ENCODE results near the gene C1orf21.

C1orf21 gene

DNA sequence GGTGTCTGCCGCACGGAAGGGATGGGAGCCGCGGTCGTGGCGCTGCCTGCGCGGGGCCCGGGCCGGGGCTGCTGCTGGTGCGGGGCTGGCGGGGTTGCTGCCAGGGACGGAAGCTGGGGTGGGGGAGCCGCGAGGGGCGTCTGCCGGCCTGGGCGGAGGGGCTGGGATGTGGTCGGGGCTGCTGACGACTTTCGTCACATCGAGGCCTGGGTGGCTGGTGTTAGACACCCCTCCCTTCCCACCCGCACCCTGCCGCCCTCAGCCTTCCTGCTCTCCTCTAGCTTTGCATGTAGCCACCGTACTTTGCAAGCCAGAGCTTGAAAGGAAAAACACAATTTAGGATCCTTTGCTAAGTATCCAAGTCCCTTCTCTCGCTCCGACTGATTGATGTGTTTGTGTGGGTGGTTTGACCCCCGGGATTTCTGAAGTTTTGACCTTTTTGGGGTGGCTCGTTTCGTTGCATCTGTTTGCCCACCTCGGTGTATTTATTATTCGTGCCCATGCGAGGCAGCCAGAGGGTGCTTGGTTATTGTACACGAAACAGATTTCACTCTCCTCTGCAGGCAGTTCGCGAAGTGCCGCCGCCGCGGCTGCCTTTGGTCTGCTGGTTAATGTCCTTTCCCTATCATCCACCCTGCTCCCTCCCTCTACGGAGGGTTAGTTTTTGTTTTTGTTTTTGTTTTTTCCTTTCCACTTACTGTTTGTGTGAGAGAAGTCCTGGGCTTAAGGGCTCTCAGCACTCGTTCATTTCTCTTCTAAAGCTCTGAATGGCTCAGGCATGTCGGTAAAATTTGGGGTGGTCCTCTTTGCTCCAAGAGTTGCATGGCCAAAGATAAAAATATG is 868 bp downstream of the C1orf21 start:
- DNase-seq, result peak in 1 of 2 experiments; percentile 1

DNA sequence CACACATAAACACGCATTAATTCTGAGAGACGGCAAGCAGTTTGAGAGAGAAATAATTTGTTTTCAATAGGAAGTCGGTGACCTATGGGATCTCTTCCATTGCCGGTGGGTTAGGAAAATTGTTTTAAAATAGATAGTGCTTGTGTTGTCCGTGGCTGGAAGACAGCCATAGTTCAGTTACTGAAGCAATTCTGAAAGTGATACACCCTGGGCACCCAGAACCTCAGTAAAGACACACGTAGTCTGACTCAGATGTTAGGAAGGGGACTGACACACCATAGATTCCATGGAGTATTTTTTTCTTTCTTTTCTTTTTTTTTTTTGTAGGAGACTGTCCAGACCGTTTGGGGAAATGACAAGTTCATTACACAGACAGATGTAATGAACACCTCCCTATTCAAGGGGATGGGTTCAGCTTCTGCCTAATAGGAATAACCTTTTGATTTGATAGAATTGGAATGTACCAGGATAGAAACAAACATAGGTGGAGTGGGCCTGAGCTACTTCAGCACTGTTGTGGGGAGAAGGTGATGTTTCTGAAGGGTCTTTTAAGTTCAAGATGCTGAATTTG is 1.6 kb downstream of the C1orf21 start:
- no peak for DNase-seq

DNA sequence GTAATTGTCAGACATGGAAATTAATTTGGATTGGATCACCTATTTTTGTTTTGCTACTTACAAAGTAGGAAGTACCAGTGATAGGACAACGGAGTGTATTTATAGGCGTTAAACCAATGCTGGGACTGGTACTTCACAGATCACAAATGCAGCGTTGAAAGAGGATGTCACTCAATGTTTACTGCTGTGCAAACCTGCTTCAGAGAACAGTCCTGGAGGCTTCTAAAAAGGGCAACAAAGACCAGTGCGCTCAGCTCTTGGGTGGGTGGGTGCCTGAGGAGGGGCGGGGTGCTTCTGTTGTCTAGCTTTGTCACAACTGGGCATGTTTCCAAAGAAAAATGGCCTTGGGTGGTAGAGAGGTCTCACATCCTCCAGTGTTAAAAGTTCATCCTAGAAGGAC is 2.1 kb downstream of the C1orf21 start:
- no peak for DNase-seq

DNA sequence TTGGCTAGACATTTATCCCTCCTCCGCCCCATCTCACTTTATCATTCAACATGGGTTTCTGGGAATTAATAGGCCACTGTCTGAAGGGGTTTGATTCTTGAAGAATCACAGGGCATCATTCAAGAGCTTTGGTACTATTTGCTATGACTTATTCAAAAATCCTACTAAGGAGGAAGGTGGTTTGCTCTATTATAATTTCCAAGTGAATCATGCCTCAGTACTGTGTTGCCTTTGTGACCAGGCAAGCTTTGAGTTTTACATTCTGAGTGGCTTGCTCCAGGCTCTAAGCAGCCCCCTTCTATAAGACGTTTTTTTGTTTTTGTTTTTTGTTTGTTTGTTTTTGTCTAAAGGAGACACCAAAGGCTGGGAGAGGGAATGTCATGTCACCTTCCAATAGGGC is 2.6 kb downstream of the C1orf21 start:
- DNase-seq, result no peak

DNA sequence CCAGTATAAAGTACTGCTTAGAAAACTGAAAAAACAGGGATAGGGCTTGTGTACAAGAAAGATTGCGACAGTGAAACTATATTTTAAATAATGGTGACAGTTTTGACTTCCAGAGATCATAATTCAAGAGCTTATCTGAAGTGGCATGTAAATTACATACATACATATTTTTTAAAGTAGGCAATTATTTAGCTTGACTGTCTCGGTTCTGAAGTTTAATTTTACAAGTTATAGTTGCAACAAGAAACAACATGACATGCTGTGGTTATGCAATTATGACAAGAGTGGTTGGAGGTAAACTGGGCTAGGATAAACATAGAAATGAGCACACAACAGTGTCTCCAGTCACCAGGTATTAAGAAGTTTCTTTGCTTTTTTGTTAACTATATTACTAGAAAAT is 4.1 kb downstream of the C1orf21 start:
- no peak for DNase-seq

DNA sequence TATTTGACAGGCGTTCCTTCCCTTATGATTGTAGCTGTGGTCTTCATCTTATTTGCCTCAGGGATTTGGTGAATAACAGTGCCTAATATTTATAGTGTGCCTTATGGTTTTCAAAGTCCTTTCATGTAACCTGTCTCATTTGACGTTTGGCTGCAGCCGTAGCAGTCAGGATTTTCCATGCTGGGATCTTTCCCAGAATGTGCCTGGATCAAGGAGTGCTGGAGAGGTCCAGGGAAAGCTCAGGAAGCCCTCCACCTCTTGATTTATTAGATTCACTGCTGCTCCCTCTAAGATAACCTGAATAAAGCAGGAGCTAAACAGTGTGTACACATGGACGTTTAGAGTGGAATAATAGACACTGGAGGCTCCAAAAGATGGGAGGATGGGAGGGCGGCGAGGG is 5.2 kb downstream of the C1orf21 start:
- DNase-seq, result no peak

DNA sequence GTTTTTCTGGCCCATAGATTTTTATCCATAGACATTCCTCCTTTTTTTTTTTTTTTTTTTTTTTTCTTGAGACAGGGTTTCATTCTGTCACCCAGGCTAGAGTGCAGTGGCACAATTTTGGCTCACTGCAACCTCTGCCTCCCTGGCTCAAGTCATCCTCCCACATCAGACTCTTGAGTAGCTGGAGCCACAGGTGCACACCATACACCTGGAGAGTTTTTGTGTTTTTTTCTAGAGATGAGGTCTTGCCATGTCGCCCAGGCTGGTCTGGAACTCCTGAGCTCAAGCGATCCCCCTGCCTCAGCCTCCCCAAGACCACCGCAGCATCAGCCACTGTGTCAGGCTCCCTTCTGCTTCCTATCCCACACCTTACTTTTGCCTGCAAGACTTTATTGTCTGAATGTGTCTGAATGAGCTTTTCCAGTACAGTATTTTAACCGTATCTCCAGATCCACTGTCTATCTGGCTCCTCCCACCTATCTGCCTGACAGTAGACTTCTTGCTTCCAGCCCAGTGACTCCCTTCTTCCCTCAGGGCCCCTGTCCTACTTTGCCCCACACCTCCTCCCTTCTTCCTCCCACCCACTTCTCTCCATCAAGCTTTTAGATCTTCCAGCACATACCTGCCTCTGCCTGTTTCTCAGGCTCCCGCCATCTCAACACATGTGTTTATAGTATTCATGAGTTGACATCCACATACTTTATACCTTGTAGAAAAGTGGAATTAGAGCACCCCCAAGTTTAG is 6.1 kb downstream of the C1orf21 start:
- no peak for DNase-seq

DNA sequence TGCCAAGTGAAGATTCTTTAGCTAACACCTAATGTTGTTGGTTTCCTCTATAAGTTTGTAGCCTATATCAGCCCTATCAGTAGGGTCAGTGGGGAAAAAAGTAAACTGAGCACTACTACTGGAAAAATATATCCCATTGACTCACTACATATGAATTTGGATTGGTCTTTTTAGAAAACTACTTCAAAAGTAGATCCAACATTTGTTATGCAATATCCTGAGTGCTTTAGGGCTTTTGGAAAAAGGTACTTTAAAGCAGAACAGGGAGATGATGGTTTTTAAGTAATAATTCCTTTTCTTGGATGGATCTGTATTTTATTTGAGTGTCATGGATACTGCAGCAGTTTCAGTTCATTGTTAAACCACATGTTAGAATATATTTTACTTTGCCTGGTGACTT is 7.1 kb downstream of the C1orf21 start:
- DNase-seq, result no peak

DNA sequence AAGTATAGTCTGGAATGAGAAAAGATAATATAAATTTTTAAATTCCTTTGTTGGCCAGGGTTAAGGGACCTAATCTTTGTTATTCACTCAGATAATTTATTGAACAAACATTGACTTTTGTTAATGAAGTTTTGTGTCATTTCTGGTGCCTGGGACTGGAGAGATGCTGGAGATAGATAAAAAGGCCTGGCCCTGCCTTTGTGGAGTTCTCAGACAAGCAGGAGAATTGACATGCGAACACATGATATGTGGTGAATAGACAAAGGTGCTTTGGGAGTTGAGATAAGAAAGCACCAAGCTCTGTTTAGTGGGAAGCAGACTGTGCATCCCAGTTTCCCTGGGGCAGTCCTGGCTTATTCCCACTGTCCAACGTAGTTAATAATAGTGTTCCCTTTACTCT is 8.5 kb downstream of the C1orf21 start:
- DNase-seq, result no peak

DNA sequence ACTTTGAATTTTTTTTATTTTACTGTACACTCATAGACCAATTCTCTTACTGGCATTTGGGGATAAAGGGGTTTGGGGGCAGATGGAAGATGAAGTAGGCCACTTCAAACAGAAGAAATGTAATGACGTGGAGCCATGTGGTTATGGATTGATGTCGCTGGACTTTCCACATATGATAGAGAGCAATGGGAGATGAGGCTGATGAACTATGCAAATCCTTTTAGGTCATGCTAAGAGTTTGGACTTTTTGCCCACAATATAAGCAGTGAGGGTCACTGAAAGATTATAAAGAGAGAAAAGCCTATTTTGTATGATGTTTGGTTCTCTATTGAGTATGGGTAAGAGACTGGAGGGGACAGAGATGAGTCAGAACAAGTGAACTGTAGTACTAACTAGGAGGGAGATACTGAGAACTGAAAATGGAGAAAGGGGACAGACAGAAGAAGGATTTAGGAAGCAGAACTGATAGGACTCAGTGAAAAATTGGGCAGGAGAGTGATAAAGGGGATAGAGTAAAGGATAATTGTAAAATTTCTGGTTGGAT is 9.2 kb downstream of the C1orf21 start:
- no peak for DNase-seq

DNA sequence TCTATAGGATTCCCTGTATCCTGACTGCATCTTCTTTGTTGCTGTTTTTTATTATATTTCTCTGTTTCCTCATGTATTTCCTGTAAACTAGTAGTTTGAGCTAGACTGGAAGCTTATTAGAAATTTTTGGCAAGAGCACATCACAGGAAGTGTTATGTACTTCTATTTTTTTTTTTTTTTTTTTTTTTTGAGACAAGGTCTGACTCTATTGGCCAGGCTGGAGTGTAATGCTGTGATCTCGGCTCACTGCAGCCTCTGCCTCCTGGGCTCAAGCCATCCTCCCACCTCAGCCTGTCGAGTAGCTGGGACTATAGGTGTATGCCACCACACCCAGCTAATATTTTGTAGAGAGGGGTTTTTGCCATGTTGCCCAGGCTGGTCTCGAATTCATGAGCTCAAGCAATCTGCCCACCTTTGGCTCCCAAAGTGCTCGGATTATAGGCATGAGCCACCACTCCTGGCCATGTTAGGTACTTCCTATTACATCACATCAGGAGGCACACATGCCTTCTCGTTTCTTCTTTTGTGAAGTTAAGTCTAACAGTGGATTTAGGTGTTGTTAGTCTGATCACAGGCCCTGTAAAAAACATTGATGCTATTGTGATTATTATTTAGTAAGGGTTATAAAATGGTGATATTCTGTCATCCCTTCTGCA is 12.5 kb downstream of the C1orf21 start:
- DNase-seq, result no peak

DNA sequence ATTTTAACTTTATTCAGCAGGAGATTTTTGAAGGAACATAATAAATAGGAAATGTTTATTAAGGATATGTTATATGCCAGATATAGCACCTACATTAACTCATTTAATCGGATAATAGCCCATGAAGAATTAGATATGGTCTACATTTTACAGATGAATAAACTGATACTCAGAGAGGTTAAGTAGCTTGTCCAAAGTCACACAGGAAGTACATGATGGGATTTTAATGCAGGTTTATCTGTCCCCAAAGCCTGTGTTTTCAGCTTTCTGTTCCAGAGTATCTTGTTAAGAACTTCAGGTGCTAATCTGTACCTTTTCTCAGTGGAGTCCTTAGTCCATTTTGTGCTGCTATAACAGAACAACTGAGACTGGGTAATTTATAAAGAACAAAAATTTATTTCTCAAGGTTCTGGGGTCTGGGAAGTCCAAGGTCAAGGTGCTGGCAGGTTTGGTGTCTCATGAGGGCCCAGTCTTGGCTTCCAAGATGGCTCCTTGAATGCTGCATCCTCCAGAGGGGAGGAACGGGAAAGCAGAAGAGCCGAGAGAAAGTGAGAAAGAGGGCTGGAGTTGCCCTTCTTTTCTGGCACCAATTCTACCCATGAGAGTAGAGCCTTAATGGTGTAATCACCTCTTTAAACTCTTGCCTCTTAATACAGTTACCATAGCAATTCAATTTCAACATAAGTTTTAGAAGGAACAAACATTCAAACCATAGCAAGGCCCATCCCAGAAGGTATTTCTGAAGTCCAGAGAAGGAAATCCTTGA is 17.3 kb downstream of the C1orf21 start:
- no peak for DNase-seq

DNA sequence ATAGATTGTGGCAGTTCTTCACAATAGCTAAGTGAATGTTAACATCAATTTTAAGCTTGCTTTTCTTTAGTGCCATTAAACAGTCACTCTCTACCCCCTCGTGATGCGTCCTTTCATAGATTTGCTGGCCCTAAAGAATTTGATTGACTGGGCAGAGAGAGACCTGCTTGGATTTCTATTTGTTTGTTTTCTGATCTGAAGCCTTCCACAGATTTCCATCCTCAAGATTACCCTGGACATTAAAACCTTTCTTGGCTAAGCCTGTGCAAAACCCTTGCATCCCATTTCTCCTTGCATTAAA is 17.8 kb downstream of the C1orf21 start:
- DNase-seq, result no peak

DNA sequence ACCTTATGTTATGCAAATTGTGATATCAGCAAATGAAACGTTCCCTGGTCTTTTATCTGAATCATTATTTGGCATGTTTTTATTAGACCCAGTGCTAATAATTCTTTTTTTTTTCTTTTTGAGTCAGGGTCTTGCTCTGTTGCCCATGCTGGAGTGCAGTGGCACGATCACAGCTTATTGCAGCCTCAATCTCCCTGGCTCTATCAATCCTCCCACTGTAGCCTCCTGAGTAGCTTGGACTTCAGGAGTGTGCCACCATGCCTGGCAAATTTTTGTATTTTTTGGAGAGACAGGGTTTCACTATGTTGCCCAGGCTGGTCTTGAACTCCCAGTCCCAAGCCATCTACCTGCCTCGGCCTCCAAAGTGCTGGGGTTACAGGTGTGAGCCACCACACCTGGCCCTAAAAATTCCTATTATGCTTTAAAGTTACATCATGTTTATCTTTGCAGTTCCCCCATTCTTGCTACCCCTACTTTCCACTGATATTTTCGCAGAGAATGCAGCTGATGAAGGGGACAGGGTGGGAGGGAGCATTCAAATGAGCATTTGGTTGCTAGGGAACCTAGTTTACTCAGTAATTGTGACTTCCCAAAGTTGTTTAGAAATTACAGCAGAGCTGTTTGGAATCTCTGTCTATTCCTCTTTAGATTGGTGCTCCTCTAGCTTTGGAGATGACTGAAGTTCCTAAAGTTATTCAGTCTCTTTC is 18.4 kb downstream of the C1orf21 start:
- no peak for DNase-seq

DNA sequence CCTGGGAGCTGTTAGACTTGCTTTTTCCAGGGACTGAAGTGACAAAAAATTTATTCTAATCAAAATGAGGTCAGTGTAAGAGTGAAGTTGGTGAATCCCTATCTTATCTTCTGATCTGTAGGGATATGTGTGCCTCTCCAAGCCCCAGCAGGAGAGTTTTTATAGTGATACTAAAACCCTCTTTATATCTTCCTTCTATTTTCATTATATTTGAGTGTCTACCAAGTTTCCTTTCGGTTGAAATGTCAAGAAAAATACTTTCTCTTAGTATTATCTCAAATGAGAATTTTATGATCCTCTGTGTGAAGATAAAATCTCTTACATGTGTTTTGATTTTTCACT is 18.9 kb downstream of the C1orf21 start:
- no peak for DNase-seq

DNA sequence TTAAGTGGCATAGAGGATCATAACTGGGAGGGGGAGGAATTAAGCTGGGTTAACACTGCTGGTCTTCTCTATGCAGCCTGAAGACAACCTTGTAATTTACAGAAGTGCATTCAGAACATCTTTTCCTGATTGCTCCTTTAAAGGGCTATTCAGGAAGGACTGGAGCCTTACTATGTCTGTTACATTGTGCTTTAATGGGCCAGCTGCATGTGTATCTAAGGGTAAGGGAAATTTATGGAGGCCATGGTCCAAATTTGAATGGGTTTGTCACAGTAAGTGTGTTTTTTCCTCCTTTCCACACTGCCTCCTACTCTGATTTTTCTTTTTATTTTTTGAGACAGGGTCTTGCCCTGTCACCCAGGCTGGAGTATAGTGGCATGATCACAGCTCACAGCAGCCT is 19.6 kb downstream of the C1orf21 start:
- DNase-seq, result no peak

DNA sequence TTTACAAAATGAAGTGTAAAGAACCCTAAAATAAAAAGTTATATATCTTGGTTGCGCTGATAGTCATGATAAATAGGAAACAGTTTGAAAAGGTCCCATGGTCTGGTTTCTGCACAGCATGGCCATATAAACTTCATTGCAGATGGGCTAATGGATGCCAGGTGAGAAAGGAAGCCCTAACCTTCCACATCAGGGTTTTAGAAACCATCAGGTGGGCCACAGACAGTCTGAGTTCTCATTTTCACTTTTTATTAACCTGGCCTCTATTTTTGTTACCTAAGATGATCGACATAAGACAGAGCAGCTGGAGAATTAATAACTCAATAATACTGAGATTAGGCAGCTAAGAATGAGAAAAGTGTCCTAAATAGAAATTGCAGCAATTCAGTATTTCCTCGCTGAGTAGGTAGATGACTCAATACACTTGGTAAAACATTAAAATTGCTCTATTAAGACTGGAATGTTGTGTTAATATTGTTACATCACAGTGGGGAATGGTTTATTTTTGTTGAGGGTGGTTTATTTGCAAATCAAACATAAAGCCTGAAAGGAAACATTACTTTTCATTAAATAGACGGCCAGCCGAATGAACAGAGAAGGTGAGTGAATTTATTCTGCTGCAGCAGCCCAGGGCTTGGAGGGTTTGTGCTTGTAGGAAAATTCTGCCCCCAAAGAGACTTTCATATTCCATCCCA is 21.1 kb downstream of the C1orf21 start:
- DNase-seq, result no peak

DNA sequence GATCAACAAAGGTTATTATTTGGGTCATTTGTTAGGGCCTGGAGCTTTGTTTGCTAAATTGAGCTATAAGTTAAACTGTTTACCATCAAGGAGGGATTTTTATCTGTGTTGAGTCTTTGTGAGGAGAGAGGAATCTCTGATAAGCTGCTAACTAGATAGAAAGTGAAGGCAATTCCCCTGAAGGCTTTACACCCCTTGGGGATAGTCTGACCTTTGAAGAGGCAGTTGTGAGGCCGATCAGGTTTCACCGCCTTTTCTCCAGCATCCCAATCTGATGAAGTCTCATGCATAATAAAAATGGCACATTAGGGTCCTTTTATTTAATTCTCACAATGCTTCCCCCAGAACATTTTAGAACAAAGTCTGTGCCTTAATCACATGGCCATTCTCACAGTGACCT is 21.8 kb downstream of the C1orf21 start:
- DNase-seq, result no peak

DNA sequence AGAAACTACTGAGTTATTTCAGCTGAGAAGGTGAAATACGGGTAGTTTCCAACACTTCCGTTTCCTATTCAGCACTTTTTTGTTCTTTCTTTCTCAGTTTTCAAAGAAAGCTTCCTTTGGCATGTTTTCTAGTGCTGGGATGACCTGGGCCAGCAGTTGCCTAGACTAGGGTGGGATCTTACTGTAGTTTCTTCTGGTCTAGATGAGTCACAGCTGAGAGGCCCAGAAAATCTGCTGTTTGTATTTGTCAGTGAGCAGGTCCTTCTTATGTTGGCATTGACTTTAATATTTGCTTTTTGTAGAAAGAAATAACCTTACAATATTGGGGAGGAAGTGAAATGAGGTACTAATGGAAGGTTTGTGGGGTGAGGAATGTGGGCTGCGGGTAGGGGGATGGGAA is 22.2 kb downstream of the C1orf21 start:
- DNase-seq, result no peak

DNA sequence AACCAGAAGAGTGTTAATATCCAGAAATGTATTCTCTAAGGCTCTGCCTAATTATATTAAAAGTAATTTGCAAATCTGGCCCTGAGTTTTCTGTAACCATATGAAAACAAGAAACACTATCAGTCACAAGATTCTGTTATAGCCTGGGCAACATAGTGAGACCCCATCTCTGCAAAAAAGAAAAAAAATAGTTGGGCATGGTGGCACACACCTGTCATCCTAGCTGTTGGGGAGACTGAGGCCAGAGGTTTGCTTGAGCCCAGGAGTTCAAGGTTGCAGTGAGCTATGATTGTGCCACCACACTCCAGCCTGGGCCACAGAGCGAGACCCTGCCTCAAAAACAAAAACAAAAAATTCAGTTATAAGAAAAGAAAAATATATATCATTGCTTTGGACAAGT is 25.6 kb downstream of the C1orf21 start:
- DNase-seq, result no peak

DNA sequence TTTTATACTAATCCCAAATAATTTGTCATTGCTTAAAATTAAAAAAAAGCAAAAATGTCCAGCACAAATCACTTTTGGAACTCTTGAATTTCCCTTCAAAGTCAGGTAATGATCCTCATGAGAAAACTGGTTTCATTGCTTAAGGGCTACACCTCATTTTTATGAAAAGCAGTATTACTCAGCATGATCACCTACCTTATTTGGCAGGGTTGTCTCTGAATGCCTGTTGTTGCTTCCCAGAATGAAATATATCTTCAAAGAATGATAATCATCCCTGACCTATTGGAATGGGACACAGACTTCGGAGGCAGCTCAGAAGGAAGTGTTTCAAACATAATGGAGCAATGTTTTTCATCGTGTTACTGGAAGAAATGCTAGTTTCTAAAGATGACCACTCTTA is 29.7 kb downstream of the C1orf21 start:
- DNase-seq, result no peak

DNA sequence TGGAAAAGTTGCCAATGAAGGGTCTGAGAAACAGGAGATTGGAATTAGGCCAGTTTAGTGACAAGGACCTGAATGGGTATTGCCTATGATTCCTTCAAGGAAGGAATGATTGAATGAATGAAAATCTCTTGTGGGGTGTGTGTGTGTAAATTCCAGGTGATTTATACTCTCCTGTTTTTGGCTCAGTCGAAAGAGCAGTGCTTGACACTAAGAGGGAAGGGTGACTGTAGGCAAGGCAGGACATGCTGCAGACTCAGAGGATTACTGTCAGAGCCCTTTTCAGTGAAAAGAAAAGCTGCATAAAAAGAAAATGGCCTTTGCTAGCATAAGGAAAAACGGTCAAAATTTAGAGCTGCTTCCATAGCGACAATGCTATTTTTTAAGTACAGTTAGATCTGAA is 30.1 kb downstream of the C1orf21 start:
- DNase-seq, result no peak

Data from activated CD4-positive, alpha-beta T cell treated with anti-CD3 and anti-CD28 coated beads, Interleukin-2, amount 50 U/mL, for 4 hours (primary cell).